Adipocyte (in vitro differentiated cells): ENCODE data around the gene GLIS1.

ENCODE experiments used
- DNase-seq: peaks from one replicate; pipeline ENCODE4 v3.0.0-alpha.2; 2015; ENCODE audit warnings: low read depth
- H3K27me3 ChIP-seq: replicated peaks from 2 replicates; pipeline ENCODE4 v1.7.0; 2013; ENCODE audit warnings: mild to moderate bottlenecking, low read length, moderate library complexity; ENCODE audit not compliant: control insufficient read depth, insufficient read depth
- H3K36me3 ChIP-seq: 2 replicates; pipeline ENCODE4 v1.7.0; 2013; ENCODE audit warnings: low read length, mild to moderate bottlenecking, moderate library complexity; ENCODE audit not compliant: control insufficient read depth, insufficient read depth, severe bottlenecking
- H3K4me1 ChIP-seq: 2 replicates; pipeline ENCODE4 v1.7.0; 2013; ENCODE audit warnings: mild to moderate bottlenecking, low read length, moderate library complexity; ENCODE audit not compliant: control insufficient read depth, insufficient read depth
- H3K4me3 ChIP-seq: 2 replicates; pipeline ENCODE4 v1.7.0; 2013; ENCODE audit warnings: mild to moderate bottlenecking, low read length, moderate library complexity
- H3K9ac ChIP-seq: 2 replicates; pipeline ENCODE4 v1.7.0; 2013; ENCODE audit warnings: mild to moderate bottlenecking, low read length, moderate library complexity
- H3K9me3 ChIP-seq: 2 replicates; pipeline ENCODE4 v1.7.0; 2013; ENCODE audit warnings: mild to moderate bottlenecking, low read length, moderate library complexity; ENCODE audit not compliant: control insufficient read depth

Gene GLIS1

DNA sequence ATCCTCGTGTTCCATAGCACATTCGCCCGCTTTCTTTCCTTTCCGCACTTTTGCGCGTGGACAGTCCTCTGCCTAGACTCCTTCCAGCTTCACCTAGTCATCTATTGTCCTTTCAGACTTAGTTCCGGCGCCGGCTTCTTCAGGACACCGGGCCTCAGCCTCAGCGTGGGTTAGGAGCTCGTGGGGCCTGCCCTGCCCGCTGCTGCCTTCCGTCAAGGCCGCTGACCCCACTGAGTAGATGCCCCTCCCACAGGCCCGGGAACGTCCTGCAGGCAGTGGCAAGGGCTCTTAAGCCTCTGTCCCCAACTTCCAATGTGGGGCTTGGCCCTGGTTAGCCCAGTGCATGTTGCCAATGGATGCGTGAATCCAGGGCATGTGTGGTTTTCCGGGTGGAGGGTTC, 268.4 kb downstream of the GLIS1 start:
- DNase-seq = no peak
- Histone ChIP-seq H3K27me3 (peaks cover 1% of the 10 kb centered on the region), H3K9me3 (no peaks in the 10 kb centered on the region), H3K4me1 (no peaks in the 10 kb centered on the region), H3K4me3 (peak overlapping the region; percentile 66), H3K9ac (no peak overlapping the region), H3K36me3 (no peaks in the 10 kb centered on the region)

DNA sequence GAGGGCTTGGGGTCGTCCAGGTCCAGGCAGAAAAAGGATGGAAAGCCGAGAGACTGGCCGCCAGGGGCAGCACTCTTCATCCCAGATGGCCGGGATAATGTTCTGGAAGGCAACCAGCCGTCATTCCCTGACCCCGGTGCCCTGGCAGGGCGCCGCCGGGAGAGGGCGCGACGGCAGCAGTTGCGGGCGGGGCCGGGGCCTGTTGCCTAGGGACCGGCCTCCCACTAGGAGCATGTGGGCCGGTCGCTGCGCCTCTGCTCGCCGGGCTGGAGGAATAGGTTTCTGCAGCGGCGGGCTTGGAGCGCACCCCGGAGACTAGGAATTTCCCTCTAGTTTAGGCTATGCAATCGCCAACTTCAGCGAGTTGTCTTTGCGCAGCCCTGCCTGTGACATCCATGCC, 268.8 kb downstream of the GLIS1 start:
- Histone ChIP-seq H3K9ac (no peak overlapping the region), H3K27me3 (no peaks in the 10 kb centered on the region), H3K9me3 (no peaks in the 10 kb centered on the region), H3K4me3 (peak overlapping the region; percentile 66), H3K4me1 (no peaks in the 10 kb centered on the region), H3K36me3 (no peaks in the 10 kb centered on the region)
- peak; percentile 59 for DNase-seq

DNA sequence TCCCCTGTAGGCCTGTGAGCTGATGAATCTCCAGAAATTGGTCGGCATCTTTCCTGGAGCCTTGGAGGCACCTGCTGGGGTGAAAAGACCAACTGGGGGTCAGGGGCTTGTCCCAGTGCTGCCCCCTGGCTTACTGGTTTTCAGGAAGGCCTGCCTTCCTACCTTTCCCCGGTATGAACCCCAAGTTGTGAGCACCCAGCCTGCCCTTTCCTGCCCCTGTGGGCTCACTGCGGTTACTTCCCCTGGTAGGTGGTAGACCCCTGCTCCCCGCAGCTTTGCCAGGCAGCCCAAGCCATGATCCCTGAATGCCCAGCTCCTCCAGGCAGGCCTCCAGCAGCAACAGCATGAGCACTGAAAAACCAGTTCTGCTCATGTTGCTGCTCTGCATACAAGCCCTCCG, 269.6 kb downstream of the GLIS1 start:
- DNase-seq = no peak
- Histone ChIP-seq H3K27me3 (no peaks in the 10 kb centered on the region), H3K9me3 (no peaks in the 10 kb centered on the region), H3K4me1 (no peaks in the 10 kb centered on the region), H3K9ac (no peak overlapping the region), H3K4me3 (no peak overlapping the region), H3K36me3 (no peaks in the 10 kb centered on the region)

DNA sequence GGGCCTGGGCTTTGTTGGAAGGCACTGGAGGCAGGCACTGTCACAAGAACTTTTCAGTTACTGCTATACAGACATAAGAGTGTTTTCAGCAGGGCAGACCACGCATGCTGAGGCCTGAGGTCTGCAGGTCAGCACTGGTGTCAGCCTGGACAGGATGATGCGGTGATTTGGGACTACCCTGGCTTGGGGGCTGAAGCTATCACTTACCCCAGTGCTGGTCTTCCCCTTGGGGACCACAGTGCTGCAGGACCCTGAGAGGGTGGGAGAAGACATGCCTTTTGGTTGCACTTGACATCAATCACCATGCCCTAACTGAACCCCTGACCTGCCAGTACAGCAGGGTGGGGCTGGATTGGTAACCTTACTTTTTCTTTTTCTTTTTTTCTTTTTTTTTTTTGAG, 270.6 kb downstream of the GLIS1 start:
- Histone ChIP-seq H3K27me3 (peaks cover 10% of the 10 kb centered on the region), H3K9ac (no peak overlapping the region), H3K4me1 (no peaks in the 10 kb centered on the region), H3K36me3 (no peaks in the 10 kb centered on the region), H3K4me3 (no peak overlapping the region), H3K9me3 (no peaks in the 10 kb centered on the region)
- no peak for DNase-seq

DNA sequence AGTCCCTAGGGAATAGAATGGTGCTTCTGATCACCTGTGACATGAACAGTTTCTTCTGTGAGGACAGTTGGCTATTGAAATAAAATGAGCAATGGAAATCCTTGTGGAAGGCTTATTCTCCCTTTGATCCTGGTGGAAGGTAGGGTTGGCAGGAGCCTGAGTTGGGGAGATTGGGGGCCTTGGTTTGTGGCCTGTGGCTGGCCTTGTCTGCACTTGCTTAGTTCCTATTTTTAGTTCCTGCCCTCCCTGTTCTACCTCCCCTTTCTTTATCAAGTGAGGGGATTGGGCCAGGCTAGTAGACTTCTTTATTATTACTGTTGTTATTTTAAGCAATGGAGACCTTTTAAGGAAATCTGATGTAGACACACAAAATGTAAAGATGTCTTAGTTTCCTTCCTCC, 271.6 kb downstream of the GLIS1 start:
- Histone ChIP-seq H3K4me3 (no peak overlapping the region), H3K27me3 (peaks cover 20% of the 10 kb centered on the region), H3K9me3 (no peaks in the 10 kb centered on the region), H3K36me3 (no peaks in the 10 kb centered on the region), H3K9ac (no peak overlapping the region), H3K4me1 (no peaks in the 10 kb centered on the region)
- DNase-seq = no peak

GRCh38 chr1:53465023-53465957, 273.7 kb downstream of the GLIS1 start:
- no peaks in the 10 kb centered on the region for H3K4me1 ChIP-seq
- no peaks in the 10 kb centered on the region for H3K36me3 ChIP-seq
- no peak for DNase-seq
- H3K9me3 ChIP-seq = no peaks in the 10 kb centered on the region
- H3K4me3 ChIP-seq = no peak overlapping the region
- peaks cover 33% of the 10 kb centered on the region for H3K27me3 ChIP-seq
- no peak overlapping the region for H3K9ac ChIP-seq

DNA sequence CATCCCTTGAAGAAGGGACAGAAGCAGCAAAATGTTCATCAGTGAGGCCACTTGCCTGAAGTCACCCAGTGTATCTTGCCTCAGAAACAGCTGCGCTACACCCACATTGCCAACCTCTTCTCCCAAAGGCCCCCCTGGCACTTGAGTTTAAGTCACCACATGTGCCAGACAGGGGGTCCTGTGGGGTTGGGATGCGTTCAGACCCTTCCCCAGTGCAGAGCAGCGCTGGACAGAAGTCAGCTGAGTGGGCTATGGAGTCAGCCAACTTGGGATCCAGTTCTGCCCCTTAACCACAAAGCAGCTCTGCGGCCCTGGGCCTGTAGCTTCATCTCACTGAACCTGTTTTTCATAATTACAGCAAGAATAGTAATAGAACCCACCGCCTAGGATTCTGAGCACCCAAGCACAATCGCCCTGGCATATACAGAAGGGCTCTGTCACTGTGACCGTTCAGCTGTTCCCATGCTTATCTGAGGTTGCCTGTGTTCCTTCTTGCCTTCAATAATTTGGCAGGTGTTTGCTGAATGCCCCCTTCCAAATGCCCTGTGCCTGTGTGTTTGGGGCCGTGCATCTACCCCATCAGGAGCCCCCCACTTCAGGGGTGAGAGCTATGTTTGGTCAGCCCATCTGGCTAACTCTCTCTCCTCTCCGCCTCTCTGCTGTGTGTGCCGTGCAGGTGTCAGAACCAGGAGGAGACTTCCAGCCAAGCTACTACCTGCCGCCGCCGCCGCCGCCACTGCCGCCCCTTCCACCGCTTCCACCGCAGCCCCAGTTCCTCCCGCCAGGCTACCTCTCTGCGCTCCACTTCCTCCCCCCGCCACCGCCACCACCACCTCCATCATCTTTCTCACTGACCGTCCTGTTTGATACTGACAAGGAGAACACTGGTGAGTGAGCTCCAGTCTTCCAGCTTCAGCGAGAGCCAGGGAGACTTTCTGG, 274.7 kb downstream of the GLIS1 start:
- no peak for DNase-seq
- Histone ChIP-seq H3K4me3 (no peak overlapping the region), H3K27me3 (peaks cover 33% of the 10 kb centered on the region), H3K9ac (no peak overlapping the region), H3K4me1 (no peaks in the 10 kb centered on the region), H3K9me3 (no peaks in the 10 kb centered on the region), H3K36me3 (no peaks in the 10 kb centered on the region)

GRCh38 chr1:53462769-53463501, 276.0 kb downstream of the GLIS1 start:
- no peak for DNase-seq
- Histone ChIP-seq H3K4me3 (no peak overlapping the region), H3K9ac (no peak overlapping the region), H3K4me1 (no peaks in the 10 kb centered on the region), H3K9me3 (no peaks in the 10 kb centered on the region), H3K36me3 (no peaks in the 10 kb centered on the region), H3K27me3 (peaks cover 33% of the 10 kb centered on the region)

DNA sequence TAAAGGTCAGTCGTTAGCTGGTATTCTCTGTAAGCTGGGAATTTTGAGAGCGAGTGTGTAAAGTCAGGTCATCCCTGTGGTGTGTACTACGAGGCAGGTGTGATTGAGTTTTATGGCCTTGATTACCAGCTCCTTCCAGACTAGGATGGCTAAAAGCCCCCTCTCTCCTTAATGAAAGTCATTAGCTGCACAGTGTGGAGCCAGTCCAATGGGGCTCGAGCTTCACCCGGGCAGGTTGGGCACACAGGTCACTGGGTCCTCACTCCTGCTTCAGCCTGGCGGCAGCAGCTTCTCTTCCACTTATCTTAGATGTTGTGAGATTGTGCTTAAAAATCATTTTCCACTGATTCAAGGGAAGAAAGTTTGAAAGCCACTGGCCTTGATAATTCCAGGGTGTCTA, 276.8 kb downstream of the GLIS1 start:
- no peak for DNase-seq
- no peaks in the 10 kb centered on the region for H3K4me1 ChIP-seq
- no peak overlapping the region for H3K4me3 ChIP-seq
- peaks cover 33% of the 10 kb centered on the region for H3K27me3 ChIP-seq
- no peaks in the 10 kb centered on the region for H3K9me3 ChIP-seq
- H3K36me3 ChIP-seq = no peaks in the 10 kb centered on the region
- no peak overlapping the region for H3K9ac ChIP-seq

DNA sequence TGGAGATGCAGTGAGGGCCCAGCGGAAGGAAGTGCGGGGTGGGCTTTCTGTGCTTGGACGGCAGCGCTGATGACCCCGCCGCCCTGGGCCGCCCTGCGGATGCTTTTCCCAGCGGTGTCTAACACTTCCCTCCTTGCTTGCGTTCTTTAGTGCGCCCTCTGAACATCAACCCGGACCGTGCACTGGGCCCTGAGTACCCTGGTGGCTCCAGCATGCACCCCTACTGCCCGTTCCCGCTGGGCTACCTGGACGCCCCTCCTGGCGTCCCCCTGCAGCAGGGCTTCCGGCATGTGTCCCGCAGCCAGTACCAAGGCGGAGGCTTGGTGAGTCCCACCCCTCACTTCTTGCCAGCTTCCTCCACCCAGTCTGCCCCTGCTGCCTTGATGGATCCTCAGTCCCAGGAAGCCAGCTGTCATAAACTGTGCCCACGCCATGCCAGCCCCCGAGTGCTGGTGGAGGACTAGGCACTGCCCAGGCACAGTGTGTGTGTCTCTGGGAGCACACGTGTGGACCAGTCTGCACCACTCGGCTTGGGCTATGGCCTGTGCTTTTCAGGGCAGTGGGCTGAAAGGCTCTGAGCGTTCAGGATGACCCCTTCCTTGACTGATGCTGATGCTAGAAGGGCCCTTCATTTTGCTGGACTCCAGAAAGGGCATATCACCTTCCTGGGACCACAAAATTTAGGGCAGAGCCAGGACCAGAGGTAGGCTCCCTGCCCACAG, 277.5 kb downstream of the GLIS1 start:
- no peaks in the 10 kb centered on the region for H3K36me3 ChIP-seq
- no peak for DNase-seq
- H3K9me3 ChIP-seq = no peaks in the 10 kb centered on the region
- no peaks in the 10 kb centered on the region for H3K4me1 ChIP-seq
- no peak overlapping the region for H3K9ac ChIP-seq
- H3K4me3 ChIP-seq = no peak overlapping the region
- H3K27me3 ChIP-seq = peaks cover 38% of the 10 kb centered on the region
